ENCODE measurements around the gene WDR90.
A peak's percentile ranks its signal among the peaks of the same experiment; 100 is the strongest.

WDR90 gene

DNA sequence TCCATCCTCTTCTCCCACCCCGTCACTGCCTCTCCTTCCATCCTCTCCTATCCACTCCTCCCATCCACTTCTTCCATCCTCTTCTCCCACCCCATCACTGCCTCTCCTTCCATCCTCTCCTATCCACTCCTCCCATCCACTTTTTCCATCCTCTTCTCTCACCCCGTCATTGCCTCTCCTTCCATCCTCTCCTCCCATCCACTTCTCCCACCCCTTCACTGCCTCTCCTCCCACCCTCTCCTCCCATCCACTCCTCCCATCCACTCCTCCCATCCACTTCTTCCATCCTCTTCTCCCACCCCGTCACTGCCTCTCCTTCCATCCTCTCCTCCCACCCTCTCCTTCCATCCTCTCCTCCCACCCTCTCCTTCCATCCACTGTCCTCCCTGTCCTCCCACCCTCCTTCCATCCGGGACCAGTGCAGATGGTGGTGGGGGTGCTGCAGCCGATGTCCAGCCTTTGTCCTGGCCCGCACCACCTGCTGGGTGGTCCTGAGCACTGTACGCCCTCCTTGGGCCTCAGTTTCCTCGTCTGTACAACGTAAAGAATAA lies 17.3 kb upstream of the WDR90 start:
- H3K4me1 Mint-ChIP-seq (ENCODE audit: low read depth) = peaks cover 11% of the 10 kb centered on the region
- H3K36me3 Mint-ChIP-seq (ENCODE audit: low read depth) = peaks cover 36% of the 10 kb centered on the region
- H3K9me3 Mint-ChIP-seq = no peaks in the 10 kb centered on the region
- H3K27me3 Mint-ChIP-seq = no peaks in the 10 kb centered on the region
- H3K4me3 Mint-ChIP-seq = no peak overlapping the region
- H3K27ac Mint-ChIP-seq = no peak overlapping the region
- no peak for DNase-seq

DNA sequence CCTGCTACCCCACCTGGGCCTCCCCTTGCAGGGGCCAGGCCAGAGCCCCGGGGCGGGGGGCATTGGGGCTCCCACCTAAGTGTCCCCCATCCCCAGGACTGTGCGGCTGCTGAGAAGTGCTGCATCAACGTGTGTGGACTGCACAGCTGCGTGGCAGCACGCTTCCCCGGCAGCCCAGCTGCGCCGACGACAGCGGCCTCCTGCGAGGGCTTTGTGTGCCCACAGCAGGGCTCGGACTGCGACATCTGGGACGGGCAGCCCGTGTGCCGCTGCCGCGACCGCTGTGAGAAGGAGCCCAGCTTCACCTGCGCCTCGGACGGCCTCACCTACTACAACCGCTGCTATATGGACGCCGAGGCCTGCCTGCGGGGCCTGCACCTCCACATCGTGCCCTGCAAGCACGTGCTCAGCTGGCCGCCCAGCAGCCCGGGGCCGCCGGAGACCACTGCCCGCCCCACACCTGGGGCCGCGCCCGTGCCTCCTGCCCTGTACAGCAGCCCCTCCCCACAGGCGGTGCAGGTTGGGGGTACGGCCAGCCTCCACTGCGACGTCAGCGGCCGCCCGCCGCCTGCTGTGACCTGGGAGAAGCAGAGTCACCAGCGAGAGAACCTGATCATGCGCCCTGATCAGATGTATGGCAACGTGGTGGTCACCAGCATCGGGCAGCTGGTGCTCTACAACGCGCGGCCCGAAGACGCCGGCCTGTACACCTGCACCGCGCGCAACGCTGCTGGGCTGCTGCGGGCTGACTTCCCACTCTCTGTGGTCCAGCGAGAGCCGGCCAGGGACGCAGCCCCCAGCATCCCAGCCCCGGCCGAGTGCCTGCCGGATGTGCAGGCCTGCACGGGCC lies 16.5 kb upstream of the WDR90 start:
- H3K27me3 Mint-ChIP-seq = no peaks in the 10 kb centered on the region
- no peak for DNase-seq

GRCh38 chr16:633336-634050 lies 15.7 kb upstream of the WDR90 start:
- Mint-ChIP-seq H3K4me1 (ENCODE audit: low read depth) (peaks cover 15% of the 10 kb centered on the region), H3K27ac (no peak overlapping the region), H3K36me3 (ENCODE audit: low read depth) (peaks cover 23% of the 10 kb centered on the region), H3K9me3 (no peaks in the 10 kb centered on the region), H3K4me3 (no peak overlapping the region), H3K27me3 (no peaks in the 10 kb centered on the region)
- DNase-seq = no peak

More for the DNA sequence above, 16.5 kb upstream of the WDR90 start:
- Mint-ChIP-seq H3K4me1 (ENCODE audit: low read depth) (peaks cover 15% of the 10 kb centered on the region), H3K27ac (no peak overlapping the region), H3K4me3 (no peak overlapping the region), H3K9me3 (no peaks in the 10 kb centered on the region), H3K36me3 (ENCODE audit: low read depth) (peaks cover 30% of the 10 kb centered on the region)

GRCh38 chr16:634051-634670 lies 15.0 kb upstream of the WDR90 start:
- peaks cover 15% of the 10 kb centered on the region for H3K4me1 Mint-ChIP-seq (ENCODE audit: low read depth)
- H3K36me3 Mint-ChIP-seq (ENCODE audit: low read depth) = peaks cover 21% of the 10 kb centered on the region
- no peaks in the 10 kb centered on the region for H3K27me3 Mint-ChIP-seq
- DNase-seq = no peak
- no peaks in the 10 kb centered on the region for H3K9me3 Mint-ChIP-seq
- H3K27ac Mint-ChIP-seq = peak overlapping the region; percentile 81
- peak overlapping the region; percentile 86 for H3K4me3 Mint-ChIP-seq

DNA sequence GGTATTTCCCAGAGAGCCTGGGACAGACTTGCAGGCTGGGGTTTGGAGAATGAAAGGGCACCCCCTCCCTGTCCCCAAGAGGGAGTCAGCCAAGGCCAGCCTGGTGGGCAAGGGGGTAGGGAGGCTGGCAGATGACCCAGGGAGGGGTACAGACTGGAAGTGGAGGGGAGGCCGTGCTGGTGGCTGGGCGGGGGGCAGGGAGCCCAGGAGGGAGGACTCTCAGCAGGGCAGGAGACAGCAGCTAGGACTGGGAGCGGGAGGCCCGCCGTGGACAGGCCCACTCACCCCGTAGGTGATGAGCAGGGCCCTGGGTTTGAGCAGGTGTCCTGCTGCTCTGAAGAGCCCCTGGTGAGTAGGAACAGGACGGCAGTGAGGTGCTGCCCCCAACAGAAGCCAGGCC lies 14.2 kb upstream of the WDR90 start:
- Mint-ChIP-seq H3K9me3 (no peaks in the 10 kb centered on the region), H3K4me1 (ENCODE audit: low read depth) (peaks cover 15% of the 10 kb centered on the region), H3K27ac (peak overlapping the region; percentile 81), H3K36me3 (ENCODE audit: low read depth) (peaks cover 21% of the 10 kb centered on the region), H3K27me3 (no peaks in the 10 kb centered on the region), H3K4me3 (peak overlapping the region; percentile 86)
- DNase-seq = no peak

- Mint-ChIP-seq H3K4me1 (ENCODE audit: low read depth) (peaks cover 17% of the 10 kb centered on the region), H3K27me3 (no peaks in the 10 kb centered on the region), H3K4me3 (peak overlapping the region; percentile 86)
These were observed 13.5 kb upstream of the WDR90 start for GRCh38 chr16:635573-636205.

GRCh38 chr16:636206-637080 lies 12.7 kb upstream of the WDR90 start, which contains the start of gene METTL26:
TSS of gene METTL26 (minus strand) at chr16:636305. CDS start at chr16:636290, 15 bp downstream.
- Mint-ChIP-seq H3K36me3 (ENCODE audit: low read depth) (peaks cover 21% of the 10 kb centered on the region), H3K4me1 (ENCODE audit: low read depth) (peaks cover 17% of the 10 kb centered on the region), H3K9me3 (no peaks in the 10 kb centered on the region), H3K4me3 (peak within 1 kb of the TSS; percentile 86), H3K27me3 (no peaks in the 10 kb centered on the region), H3K27ac (peak within 1 kb of the TSS; percentile 98)
- DNase-seq = peak; percentile 99

More at GRCh38 chr16:635573-636205, 13.5 kb upstream of the WDR90 start:
- H3K36me3 Mint-ChIP-seq (ENCODE audit: low read depth) = peaks cover 21% of the 10 kb centered on the region
- peak; percentile 60 for DNase-seq
- H3K9me3 Mint-ChIP-seq = no peaks in the 10 kb centered on the region
- H3K27ac Mint-ChIP-seq = peak overlapping the region; percentile 47

DNA sequence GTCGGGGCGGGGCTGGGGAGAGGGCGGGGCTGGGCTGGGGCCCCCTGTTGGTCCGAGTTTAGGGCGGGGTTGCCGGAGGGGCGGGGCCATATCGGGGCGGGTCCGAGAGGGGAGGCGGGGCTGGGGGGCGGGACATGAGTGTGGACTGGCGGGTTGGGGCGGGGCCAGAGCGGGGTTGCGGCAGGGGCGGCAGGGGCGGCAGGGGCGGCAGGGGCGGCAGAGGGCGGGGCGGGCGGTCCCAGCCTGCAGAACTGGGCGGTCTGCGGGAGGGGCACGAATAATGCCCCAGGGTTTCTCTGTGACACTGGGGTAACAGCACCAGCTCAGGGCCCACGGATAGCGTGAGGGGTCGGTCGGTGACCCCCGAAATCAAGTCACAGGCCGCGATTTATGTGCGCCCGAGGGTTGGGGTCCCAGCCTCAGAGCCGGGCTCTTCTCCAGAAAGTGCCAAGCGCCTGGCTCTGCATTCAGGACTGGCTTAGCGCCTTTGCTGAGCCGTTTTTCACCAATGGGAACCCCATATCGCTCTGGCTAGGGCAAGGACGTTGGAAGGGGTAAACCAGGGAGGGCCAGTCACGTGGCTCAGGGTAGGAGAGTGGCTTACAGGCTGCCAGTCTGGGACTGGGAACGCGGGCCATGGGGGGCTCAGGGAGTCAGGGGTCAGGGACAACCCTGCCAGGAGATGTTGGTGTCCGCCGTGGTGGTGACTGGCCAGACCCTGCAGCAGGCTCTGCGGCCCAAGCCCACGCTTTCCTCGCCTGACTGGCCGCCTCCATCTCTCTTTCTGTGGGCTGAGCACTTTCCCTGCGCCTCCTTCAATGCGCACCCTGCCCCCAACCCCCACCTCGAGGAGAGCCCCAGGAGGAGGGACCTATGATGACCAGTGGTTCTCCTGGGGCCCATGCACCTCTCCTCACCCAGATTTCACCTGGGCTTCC lies 11.8 kb upstream of the WDR90 start:
- peaks cover 21% of the 10 kb centered on the region for H3K36me3 Mint-ChIP-seq (ENCODE audit: low read depth)
- peak overlapping the region; percentile 98 for H3K27ac Mint-ChIP-seq
- no peak for DNase-seq
- no peaks in the 10 kb centered on the region for H3K9me3 Mint-ChIP-seq
- H3K27me3 Mint-ChIP-seq = no peaks in the 10 kb centered on the region
- H3K4me1 Mint-ChIP-seq (ENCODE audit: low read depth) = peaks cover 17% of the 10 kb centered on the region
- H3K4me3 Mint-ChIP-seq = peak overlapping the region; percentile 86

DNA sequence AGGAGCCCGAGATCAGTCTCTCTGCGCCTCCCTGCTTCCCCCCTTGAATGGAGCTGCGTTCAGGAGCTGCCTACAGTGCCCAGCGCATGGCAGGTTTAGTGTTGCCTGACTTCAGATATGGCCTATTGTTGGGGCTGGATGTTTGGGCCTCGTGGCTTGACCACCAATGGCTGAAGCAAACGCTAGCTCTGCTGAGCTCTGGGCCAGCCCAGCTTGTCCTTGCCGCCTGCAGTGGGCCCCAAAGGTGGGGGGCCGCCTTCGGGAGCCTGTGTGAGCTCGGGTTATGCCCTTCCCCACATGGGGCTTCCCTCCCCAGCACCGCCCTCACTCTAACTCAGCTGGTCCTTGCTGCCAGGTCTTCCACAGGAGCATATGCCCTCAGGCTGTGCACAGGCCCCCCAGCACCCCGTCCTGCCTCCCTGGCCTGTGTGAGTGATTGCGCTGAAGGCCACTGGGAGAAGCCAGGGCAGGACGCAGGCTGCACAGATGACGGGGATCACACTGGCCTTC lies 11.1 kb upstream of the WDR90 start:
- no peaks in the 10 kb centered on the region for H3K27me3 Mint-ChIP-seq
- no peaks in the 10 kb centered on the region for H3K9me3 Mint-ChIP-seq
- no peak overlapping the region for H3K27ac Mint-ChIP-seq
- H3K4me3 Mint-ChIP-seq = no peak overlapping the region
- no peak for DNase-seq
- peaks cover 21% of the 10 kb centered on the region for H3K4me1 Mint-ChIP-seq (ENCODE audit: low read depth)
- H3K36me3 Mint-ChIP-seq (ENCODE audit: low read depth) = peaks cover 24% of the 10 kb centered on the region

- no peak for DNase-seq
- peaks cover 25% of the 10 kb centered on the region for H3K4me1 Mint-ChIP-seq (ENCODE audit: low read depth)
- peaks cover 24% of the 10 kb centered on the region for H3K36me3 Mint-ChIP-seq (ENCODE audit: low read depth)
- no peaks in the 10 kb centered on the region for H3K27me3 Mint-ChIP-seq
- no peak overlapping the region for H3K4me3 Mint-ChIP-seq
- no peak overlapping the region for H3K27ac Mint-ChIP-seq
- H3K9me3 Mint-ChIP-seq = no peaks in the 10 kb centered on the region
These were observed 10.3 kb upstream of the WDR90 start for GRCh38 chr16:638836-639235.

DNA sequence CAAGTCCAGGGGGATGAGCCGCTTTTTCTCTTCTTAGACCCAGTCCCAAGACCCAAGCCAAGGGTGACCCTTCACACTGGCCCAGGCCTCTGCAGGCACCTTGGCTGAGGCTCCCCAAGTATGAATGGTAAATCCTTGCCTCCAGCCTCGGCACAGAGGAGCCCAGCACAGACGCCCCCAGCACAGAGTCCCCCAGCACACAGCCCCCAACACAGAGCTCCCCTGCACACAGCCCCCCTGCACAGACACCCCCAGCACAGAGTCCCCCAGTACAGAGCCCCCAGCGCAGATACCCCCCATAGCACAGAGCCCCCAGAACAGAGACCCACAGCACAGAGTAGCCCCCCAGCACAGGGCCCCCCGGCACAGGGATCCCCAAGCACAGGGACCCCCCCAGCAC lies 8.6 kb upstream of the WDR90 start:
- no peak for DNase-seq
- H3K4me1 Mint-ChIP-seq (ENCODE audit: low read depth) = peaks cover 28% of the 10 kb centered on the region
- H3K4me3 Mint-ChIP-seq = no peak overlapping the region
- H3K36me3 Mint-ChIP-seq (ENCODE audit: low read depth) = peaks cover 24% of the 10 kb centered on the region
- H3K27me3 Mint-ChIP-seq = no peaks in the 10 kb centered on the region
- no peaks in the 10 kb centered on the region for H3K9me3 Mint-ChIP-seq
- H3K27ac Mint-ChIP-seq = no peak overlapping the region

GRCh38 chr16:641326-642188 lies 7.6 kb upstream of the WDR90 start, which contains the start of gene MCRIP2:
TSS of gene MCRIP2 (plus strand) at chr16:641828. CDS start at chr16:641992, 164 bp downstream.
- peak; percentile 88 for DNase-seq
- H3K27ac Mint-ChIP-seq = peak within 1 kb of the TSS; percentile 71
- peaks cover 26% of the 10 kb centered on the region for H3K36me3 Mint-ChIP-seq (ENCODE audit: low read depth)
- H3K9me3 Mint-ChIP-seq = no peaks in the 10 kb centered on the region
- peak within 1 kb of the TSS; percentile 83 for H3K4me3 Mint-ChIP-seq
- H3K4me1 Mint-ChIP-seq (ENCODE audit: low read depth) = peaks cover 25% of the 10 kb centered on the region
- no peaks in the 10 kb centered on the region for H3K27me3 Mint-ChIP-seq
